HG02852 (cell line): ENCODE measurements around the gene DIP2B.
"Not testable (repeated sequence)": the region's sequence is repeated elsewhere in the genome, so short reads cannot be mapped to it uniquely, and the experiment has no call there.

Experiments used
- ATAC-seq: cut with Tn5 transposase; IDR thresholded peaks from one replicate; pipeline ENCODE4 v1.9.1; 2021; ENCODE audit warnings: mild to moderate bottlenecking, moderate library complexity; ENCODE audit not compliant: unreplicated experiment

The DIP2B gene

GRCh38 chr12:50549885-50550284, 45.1 kb downstream of the DIP2B start:
- no peak for ATAC-seq

GRCh38 chr12:50550530-50551223, 45.9 kb downstream of the DIP2B start:
- no peak for ATAC-seq

- no peak for ATAC-seq
Measured at GRCh38 chr12:50551866-50552265, 47.1 kb downstream of the DIP2B start.

DNA sequence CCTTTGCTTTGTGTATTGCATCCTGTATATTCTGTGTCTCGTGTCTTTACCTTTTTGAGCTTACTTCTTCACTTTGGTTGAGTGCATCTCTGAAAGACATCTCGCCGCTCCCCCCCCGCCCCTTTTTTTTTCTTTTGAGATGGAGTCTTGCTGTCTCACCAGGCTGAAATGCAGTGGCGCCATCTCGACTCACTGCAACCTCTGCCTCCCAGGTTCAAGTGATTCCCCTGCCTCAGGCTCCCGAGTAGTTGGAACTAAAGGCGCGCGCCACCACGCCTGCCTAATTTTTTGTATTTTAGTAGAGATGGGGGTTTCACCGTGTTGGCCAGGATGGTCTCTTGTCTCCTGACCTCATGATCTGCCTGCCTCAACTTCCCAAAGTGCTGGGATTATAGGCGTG, 49.9 kb downstream of the DIP2B start:
- ATAC-seq: no peak

- ATAC-seq: no peak
Measured at GRCh38 chr12:50555471-50555885, 50.7 kb downstream of the DIP2B start.

DNA sequence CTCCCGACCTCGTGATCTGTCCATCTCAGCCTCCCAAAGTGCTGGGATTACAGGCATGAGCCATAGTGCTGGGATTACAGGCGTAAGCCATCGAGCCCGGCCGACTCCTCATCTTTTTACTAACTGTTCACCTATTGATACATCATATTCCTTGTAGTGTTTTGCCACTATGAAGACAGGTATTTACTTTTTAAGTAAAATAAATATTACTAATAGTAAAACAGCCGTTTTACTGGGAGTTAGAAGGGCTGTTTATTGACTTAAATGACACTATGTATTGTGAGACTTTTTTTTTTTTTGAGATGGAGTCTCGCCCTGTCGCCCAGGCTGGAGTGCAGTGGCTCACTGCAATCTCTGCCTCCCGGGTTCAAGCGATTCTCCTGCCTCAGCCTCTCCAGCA, 51.5 kb downstream of the DIP2B start:
- ATAC-seq: no peak

DNA sequence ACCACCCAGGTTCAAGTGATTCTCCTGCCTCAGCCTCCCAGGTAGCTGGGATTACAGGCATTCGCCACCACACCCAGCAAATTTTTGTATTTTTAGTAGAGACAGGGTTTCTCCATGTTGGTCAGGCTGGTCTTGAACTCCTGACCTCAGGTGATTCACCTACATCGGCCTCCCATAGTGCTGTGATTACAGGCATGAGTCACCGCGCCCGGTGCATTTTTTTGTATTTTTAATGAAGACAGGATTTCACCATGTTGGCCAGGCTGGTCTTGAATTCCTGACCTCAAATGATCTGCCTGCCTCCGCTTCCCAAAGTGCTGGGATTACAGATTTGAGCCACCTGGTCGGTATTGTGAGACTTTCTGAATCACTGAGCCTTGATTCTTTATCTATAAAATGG, 52.0 kb downstream of the DIP2B start:
- not testable (repeated sequence) for ATAC-seq

GRCh38 chr12:50557421-50557820, 52.6 kb downstream of the DIP2B start:
- no peak for ATAC-seq

DNA sequence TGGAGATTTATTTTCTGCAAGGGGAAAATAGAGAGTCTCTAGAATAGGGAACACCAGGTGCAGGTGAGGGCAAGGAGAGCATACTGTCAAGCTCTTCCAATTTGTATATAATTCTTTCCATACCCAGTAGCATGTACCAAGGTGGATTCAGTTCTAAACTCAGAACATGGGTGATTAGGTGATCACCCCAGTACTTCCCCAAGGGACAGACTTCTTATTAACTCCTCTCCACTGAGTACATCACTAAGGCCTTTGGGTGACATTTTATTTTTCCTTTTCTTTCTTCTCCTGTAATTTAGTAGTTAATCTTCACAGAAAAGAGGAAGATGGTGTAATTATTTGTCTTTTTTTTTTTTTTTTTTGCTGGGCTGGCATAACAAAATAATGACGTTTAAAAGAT, 54.2 kb downstream of the DIP2B start:
- no peak for ATAC-seq

DNA sequence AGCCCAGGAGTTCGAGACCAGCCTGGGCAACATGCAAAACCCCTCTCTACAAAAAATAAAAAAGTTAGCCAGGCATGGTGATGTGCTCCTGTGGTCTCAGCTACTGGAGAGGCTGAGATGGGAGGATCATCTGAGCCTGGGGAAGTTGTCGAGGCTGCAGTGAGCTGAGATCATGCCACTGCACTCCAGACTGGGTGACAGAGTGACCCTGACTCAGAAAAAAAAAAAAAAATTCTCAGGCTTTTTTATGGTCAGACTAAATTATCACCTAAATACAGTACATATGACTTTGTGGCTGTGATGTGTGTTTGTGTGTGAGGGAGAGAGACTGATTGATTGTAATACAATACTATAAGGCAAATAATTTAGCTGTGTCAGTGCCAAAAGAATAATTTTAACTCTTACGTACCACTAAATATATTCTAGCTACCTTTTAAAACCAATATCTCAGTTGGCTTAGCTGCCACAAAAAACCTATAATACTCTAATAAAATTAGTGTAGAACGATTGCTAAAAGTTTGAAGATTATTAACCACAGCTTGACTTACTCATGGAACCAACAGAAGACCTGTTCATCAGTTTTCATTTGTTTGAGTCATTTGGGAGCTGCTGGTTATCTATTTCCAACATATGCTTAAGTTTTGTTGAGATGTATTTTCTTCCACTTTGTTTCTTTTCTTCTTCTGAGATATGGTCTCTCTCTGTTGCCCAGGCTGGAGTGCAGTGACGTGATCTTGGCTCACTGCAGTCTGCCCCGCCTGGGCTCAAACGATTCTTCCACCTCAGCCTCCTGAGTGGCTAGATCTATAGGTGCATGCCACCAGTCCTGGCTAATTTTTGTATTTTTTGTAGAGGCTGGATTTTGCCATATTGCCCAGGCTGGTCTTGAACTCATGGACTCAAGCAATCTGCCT, 58.0 kb downstream of the DIP2B start:
- ATAC-seq: no peak

GRCh38 chr12:50563434-50563787, 58.6 kb downstream of the DIP2B start:
- no peak for ATAC-seq

DNA sequence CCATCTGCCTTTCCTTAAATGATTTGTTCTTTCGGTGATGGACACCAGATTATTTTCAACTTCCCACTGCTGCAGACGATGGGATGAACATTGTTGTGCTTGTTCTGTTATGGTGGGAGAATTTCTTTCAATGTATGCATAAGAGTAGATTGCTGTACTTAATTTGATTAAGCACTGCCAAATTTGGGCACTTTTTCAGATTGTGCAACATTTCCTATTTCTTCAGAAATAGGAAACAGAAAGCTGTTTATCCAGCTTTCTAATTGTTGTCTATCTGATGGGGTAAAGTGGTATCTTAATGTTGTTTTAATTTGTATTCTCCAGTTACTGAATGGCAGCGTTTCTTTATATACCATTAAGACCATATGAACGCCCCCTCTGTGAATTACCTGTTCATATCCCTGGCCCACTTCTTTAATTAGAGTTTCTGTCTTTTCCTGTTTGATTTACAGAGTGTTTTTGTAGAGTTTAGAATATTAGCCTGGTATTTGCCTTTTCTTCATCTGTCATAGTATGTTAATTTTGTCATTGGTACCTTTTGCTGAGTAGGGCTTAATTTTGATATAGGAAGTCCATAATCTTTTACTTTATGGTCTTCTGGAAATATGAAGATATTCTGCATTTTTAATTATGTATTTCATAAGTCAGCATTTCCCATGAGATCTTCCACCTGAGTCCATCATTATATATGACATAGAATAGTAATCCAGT, 59.6 kb downstream of the DIP2B start:
- no peak for ATAC-seq

- no peak for ATAC-seq
Measured at GRCh38 chr12:50564948-50565297, 60.1 kb downstream of the DIP2B start.

DNA sequence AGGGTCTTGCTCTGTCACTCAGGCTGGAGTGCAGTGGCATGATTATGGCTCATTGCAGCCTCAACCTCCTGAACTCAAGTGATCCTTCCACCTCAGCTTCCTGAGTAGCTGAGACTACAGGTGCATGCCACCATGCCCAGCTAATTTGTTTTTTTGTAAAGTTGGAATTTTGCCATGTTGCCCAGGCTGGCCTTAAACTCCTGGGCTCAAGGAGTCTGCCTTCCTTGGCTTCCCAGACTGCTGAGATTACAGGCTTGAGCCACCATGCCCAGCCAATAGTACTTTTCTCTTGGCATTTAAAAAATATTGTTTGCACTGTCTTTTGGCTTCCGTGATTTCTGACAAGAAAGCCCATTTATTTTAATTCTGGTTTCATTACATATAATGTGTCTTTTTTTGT, 61.3 kb downstream of the DIP2B start:
- no peak for ATAC-seq

GRCh38 chr12:50567926-50568325, 63.1 kb downstream of the DIP2B start:
- ATAC-seq: no peak

GRCh38 chr12:50568338-50569091, 63.7 kb downstream of the DIP2B start:
- no peak for ATAC-seq

DNA sequence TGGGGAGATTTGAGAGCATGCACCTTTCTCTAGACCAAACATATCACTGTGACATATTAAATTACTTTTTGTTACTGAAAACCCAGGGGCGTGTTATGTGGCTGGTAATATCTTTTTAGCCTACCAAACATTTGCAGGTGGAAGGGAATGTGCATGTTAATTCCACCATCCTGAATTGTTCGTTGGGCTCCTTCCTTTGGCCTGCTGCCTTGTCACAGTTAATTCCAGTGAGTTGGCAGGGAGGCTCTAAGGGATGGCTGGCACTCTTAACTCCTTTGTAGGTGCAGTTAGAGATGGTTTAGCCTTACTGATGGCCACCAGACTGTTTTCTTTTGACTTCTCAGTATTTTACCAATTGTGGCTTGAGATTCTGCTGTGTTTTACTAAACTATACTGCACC, 64.5 kb downstream of the DIP2B start:
- ATAC-seq: no peak

DNA sequence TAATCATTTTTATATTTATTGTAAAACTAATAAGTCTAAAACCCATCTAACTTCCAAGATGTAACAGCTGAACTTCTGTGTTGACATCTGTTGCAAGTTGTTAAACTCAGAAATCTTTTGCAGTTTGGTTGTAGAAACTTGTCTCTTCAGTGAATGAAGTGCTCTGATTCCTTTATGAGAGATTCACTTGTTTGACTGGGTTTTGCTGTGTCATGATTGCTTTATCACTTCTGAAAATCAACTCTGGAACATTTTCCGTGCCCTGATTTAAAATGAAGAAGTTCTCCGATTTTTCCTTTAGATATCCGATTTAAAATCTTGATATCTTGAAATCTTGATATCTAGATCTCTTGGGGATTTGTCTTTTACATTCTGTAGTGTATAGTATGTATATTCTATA, 65.1 kb downstream of the DIP2B start:
- no peak for ATAC-seq

DNA sequence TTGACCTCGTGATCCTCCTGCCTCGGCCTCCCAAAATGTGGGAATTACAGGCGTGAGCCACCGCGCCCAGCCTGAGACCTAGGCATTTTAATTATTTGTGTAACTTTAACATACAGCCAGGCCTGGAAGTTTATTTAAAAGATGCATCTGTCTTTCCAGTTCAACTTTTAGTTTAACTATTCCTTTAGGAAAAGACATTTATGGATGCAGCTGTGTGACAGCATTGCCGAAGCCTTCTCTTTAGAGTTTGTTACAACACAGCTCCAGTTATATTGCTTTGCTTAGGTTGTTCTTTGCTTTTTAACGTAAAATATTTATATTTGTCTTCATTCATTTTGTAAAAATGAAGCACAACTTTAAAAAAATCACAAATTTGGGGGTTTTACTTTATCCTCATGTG, 67.0 kb downstream of the DIP2B start:
- ATAC-seq: no peak

DNA sequence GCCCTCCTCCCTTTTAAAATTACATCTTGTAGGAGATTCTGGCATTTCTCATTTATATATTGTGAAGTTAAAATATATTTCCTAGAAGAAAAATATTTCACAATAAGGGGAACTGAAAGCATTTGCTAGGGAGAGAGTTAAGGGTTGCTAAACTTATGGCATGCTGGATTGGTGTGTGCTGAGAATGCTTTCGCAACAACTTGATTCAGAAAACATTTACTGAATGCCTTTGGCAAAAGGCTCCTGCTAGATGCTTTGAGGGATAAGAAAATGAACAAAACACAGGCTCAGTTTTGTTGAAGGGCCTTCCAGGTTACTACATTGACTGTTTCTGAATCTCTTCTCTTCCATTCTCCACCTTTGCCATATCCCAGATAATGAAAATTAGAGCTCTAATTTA, 67.5 kb downstream of the DIP2B start:
- no peak for ATAC-seq

DNA sequence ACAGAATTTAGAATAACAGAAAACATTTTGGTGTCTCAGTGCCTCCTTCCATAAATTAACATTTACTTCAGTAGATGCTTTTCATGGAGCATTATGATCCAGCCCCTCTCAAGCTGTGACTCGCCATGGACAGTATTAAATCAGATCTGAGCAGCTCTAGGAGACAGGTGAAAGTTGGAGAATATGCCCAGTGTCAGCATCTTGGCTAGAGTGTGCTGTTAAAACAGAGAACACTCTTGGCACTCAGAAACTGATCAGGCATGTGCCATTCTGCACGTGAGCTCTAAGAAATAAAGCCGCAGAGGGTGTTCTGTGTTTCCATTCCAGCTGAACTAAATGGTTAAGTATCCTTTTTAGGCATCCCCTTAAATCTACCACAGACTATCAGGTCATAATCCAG, 68.0 kb downstream of the DIP2B start:
- no peak for ATAC-seq
